ENCODE data around the gene EP400. TPM values are rescaled to one million over a fixed set of nuclear protein-coding genes. Genes with fewer than 3 reads are reported as not detected.
A peak's percentile ranks its signal among the peaks of the same experiment; 100 is the strongest.

The EP400 gene
- total and polyA plus RNA-seq, 2 of the 8 experiments (the other 6 are each of a cell fraction or from before 2014, with no cell fraction given), result 13.1 to 69.7 TPM

GRCh38 chr12:131989021-131989420 is 39.3 kb downstream of the EP400 start:
- Histone ChIP-seq H2BK12ac (ENCODE audit: low read depth, low read length) (peak overlapping the region; percentile 84), H3K14ac (ENCODE audit: insufficient read length) (no peak overlapping the region), H3K9ac (replicated peaks in 1 of 4; ENCODE audit: extremely low read depth in 1 of 4, low read depth in 3 of 4, low read length in 3 of 4) (peak overlapping the region in 2 of 4 experiments; percentile 5 to 18; a peak in 2 of 7 replicates), H3K79me2 (ENCODE audit: control insufficient read depth in 1 of 2, insufficient read depth in 2 of 2, low read length in 2 of 2) (peaks cover 0 to 16% of the 10 kb centered on the region in 2 experiments; a peak in 2 of 4 replicates), H2BK15ac (ENCODE audit: low read length) (peak overlapping the region; percentile 99; the same call in 1 of the 2 replicates), H3K23ac (ENCODE audit: insufficient read length) (no peak overlapping the region), H4K5ac (ENCODE audit: insufficient read length, low read depth, low read length) (no peak overlapping the region), H2BK120ac (replicated peaks; ENCODE audit: low read depth, low read length) (no peak overlapping the region), H4K8ac (ENCODE audit: extremely low read depth, insufficient read depth, low read length) (no peak overlapping the region), H2BK20ac (ENCODE audit: low read length) (peak overlapping the region; percentile 92; the same call in 1 of the 2 replicates), H3K4me1 (replicated peaks in 1 of 4; ENCODE audit: control insufficient read depth in 3 of 4, insufficient read depth in 4 of 4, low read length in 3 of 4) (peaks cover 20 to 31% (median 24%) of the 10 kb centered on the region in 4 experiments), H4K20me1 (replicated peaks in 1 of 2; ENCODE audit: control insufficient read depth in 1 of 2, insufficient read depth in 2 of 2, low read length in 2 of 2) (no peaks in the 10 kb centered on the region), H2AFZ (ENCODE audit: low read length) (no peak overlapping the region), H2AK5ac (ENCODE audit: low read depth, low read length) (peak overlapping the region; percentile 60; the same call in 1 of the 2 replicates), H3K9me3 (ENCODE audit: insufficient read depth in 2 of 2, low read depth in 1 of 2, low read length in 1 of 2) (no peaks in the 10 kb centered on the region), H3K4me3 (ENCODE audit: extremely low read depth in 1 of 4, insufficient read depth in 2 of 4, low read depth in 3 of 4, low read length in 4 of 4) (no peak overlapping the region), H3K18ac (ENCODE audit: extremely low read depth, low read length) (peak overlapping the region; percentile 88), H3K27ac (ENCODE audit: low read depth, low read length) (peak overlapping the region; percentile 79; the same call in 1 of the 2 replicates), H4K91ac (replicated peaks; ENCODE audit: insufficient read length, low read length) (peak overlapping the region; percentile 69), H3K79me1 (ENCODE audit: low read depth, low read length) (peaks cover 6% of the 10 kb centered on the region; the same call in 1 of the 2 replicates), H3K36me3 (ENCODE audit: control insufficient read depth in 2 of 4, insufficient read depth in 4 of 4, low read length in 3 of 4) (peaks cover 5 to 53% (median 28%) of the 10 kb centered on the region in 4 experiments), H3K27me3 (replicated peaks in 1 of 4; ENCODE audit: control insufficient read depth in 3 of 4, extremely low read depth in 1 of 4, insufficient read depth in 3 of 4, low read length in 3 of 4) (no peaks in the 10 kb centered on the region), H3K23me2 (ENCODE audit: low read depth, low read length) (no peaks in the 10 kb centered on the region), H3K4ac (replicated peaks; ENCODE audit: insufficient read length, low read depth, low read length) (peak overlapping the region; percentile 3), H2BK5ac (ENCODE audit: low read depth, low read length) (peak overlapping the region; percentile 89), H3K56ac (replicated peaks; ENCODE audit: insufficient read length, low read depth, low read length) (peak overlapping the region; percentile 5), H3K4me2 (ENCODE audit: insufficient read depth in 1 of 2, low read depth in 2 of 2, low read length in 2 of 2) (no peak overlapping the region; a peak in 1 of 4 replicates)
- DNase-seq (ENCODE audit: low read depth in 1 of 2, low spot score in 2 of 2) (peak in 1 of 2 experiments; percentile 40), FAIRE-seq (no peak)
- WGBS, 2 experiments (ENCODE audit: extremely low coverage in 1 of 2, insufficient coverage in 1 of 2, insufficient read length in 1 of 2, insufficient replicate concordance in 2 of 2, low coverage in 1 of 2, low lambda C conversion rate in 2 of 2, missing lambda C conversion rate in 1 of 2), result 92% methylated on average over 12 of the region's 12 CpGs; no CpG with 5 or more reads in 1 of the 2 experiments
- CTCF ChIA-PET (ENCODE audit: partially characterized antibody), result interaction anchor here (1.1 to 4.2 kb wide), 4 partner anchors 13 to 46 kb away, joined by 3 to 17 read pairs (median 4); no protein-coding TSS in a partner anchor
- POLR2A ChIA-PET (ENCODE audit: partially characterized antibody), result interaction anchor here (1.0 to 2.1 kb wide), 3 partner anchors 8 to 59 kb away, joined by 3 to 8 read pairs (median 5); no protein-coding TSS in a partner anchor
- TF ChIP-seq GTF2F1 (IDR thresholded peaks at IDR 0.05; ENCODE audit: borderline replicate concordance, low read depth, low read length), result no peak

All from H1 (cell line).